ENCODE results near the gene TUT1.

- TF ChIP-seq CTCF (IDR thresholded peaks at IDR 0.05) (no peak), POLR2A (IDR thresholded peaks at IDR 0.05) (no peak), POLR2AphosphoS5 (IDR thresholded peaks at IDR 0.05) (no peak), EP300 (IDR thresholded peaks at IDR 0.05) (no peak)
Measured at GRCh38 chr11:62575156-62575555, 16.2 kb downstream of the TUT1 start.
